Bone marrow (tissue), 2 donors: ENCODE measurements around the gene SOX10.

Experiments used
- DNase-seq, 2 donors: peaks; one replicate each; lab custom pipeline; 2025; lab: John Stamatoyannopoulos, UW

Gene SOX10

DNA sequence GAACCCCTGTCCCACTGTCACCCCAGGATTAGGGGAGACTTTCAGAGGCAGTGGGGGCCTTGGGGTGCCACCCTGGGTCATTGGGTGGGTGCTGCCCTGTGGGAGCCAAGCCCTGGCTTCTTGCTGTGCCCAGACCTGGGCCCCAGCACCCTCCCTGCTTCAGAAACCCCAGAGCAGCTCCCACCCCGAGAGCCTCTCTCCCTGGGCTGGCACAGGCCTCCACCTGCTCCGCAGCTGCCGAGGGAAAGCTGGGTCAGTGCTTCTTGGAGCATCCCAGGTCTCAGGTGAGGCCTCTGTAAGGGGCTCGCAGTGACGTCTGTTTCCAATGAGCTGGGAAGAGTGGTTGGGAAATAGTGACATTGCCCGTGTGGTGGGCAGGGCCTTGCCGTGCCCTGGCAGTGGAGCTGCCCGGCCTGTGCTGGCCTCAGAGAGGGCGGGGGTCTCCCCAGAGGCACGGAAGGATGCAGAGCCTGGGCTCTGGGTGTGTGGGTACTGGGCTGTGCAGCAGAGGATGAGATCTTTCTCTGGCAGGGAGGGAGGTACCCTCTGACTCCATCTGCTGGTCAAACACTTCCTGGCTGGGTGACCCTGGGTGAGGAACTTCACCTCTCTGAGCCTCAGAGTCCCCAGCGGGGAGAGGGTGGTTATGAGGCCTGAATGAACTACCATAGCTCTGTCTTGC is 53.9 kb downstream of the SOX10 start:
- DNase-seq, result no peak

DNA sequence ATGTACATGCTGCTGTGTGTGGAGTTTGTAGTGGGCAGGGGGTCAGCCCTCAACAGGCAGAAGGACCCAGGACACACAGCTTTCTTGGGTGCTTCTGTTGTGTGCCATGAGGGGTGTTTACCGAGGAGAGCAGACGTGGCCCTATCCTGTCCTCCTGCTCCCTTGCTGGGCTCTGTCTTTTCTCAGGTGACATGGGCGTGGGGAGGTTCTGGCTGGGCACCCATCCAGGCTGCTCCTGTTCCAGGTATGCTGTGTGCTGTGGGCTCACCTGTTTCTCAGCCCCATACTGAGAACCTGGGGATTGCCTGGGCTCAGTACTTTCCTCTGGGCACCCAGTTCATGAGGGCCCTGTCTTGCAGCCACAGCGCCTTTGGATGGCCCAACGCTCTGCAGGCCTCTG is 55.0 kb downstream of the SOX10 start:
- DNase-seq, result no peak

DNA sequence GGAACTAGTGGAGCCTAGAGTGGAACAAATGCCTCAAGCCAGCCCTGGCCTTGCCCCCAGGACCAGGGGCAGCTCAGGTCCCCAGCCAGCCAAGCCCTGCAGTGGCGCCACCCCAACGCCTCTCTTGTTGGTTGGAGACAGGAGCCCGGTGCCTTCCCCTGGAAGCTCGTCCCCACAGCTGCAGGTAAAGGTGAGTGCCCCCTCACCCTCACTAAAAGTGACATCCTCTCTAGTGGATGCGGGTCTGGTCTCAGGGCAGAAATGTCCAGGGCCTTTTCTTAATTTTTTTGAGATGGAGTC is 56.8 kb downstream of the SOX10 start:
- no peak for DNase-seq

DNA sequence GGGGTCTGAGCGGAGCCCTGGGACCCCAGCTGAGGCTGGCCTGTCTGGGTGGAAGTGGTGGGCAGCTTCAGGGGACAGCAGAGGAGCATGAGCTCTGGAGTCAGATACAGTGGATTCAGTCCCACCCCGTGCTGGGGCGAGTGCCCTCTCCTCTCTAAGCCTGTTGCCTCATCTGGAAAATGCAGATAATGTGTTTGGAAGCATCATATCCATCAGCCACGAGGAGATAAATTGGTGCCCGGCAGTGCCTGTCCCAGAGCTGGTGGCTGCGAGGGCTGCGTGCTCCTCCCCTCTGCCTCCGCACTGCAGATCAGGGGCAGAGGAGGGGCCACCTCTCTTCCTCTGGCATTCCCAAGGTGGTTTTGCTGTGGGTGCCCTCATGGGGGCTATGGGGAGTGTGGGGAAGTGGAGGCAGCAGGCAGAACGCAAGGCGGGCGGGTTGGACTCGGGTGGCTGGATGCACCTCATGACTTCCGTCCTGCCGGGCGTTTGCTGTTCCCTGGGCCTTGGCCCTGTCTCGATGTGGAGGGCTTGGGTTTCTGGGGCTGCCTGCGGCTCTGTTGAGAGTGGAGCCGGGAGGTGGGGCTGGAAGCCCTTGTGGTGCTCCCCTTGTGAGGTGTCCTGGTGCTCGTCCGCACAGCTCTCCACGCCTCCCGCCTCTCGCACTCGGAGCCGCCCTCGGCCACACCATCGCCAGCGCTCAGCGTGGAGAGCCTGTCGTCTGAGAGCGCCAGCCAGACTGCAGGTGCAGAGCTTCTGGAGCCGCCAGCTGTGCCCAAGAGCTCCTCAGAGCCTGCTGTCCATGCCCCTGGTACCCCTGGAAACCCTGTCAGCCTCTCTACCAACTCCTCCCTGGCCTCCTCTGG is 57.4 kb downstream of the SOX10 start:
- DNase-seq, result no peak

DNA sequence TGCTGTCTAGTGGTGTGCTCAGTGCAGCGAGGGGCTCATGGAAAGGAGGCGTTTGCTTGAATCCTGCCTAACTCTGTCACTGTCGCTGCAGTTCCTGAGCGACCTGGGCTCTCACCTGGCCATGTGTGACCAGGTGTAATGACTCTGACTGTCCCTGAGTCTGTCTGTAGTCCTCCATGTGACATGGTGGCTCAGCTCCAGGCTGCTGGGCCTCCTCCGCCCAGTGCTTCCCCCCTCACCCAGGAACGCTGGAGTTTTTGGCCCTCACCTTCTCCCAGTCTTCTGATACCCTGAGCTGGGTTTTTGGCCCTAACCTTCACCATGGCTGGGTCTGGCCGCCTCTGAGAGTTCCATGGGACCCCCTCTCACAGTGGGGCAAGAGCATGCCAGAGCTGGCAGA is 58.0 kb downstream of the SOX10 start:
- no peak for DNase-seq

DNA sequence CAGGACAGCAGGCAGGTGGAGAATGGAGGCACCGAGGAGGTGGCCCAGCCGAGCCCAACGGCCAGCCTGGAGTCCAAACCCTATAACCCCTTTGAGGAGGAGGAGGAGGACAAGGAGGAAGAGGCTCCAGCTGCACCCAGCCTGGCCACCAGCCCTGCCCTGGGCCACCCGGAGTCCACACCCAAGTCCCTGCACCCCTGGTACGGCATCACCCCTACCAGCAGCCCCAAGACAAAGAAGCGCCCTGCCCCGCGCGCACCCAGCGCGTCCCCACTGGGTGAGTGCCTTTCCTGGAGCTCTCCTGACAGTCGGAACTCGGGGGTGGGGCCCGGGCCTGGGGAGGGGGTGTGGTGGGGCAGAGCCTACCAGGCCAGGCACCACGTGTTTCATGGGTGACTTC is 58.6 kb downstream of the SOX10 start:
- DNase-seq, result no peak

DNA sequence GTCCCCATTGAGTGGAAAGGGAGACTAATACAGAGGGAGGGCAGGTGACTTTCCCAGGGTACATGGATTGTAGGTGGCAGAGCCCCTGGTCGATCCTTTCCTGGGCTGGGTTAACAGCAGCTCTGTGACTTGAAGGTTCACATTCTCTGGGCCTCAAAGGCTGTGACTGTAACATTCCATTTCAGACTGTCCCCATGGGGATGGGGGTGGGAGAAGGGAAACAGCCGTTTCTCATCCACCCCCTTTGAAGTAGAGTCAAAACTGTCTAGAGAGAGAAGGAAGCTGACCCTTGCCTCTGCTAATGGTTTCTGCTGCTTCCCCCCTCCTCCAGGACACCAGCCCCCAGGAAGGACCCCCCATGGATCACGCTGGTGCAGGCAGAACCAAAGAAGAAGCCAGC is 59.0 kb downstream of the SOX10 start:
- no peak for DNase-seq

DNA sequence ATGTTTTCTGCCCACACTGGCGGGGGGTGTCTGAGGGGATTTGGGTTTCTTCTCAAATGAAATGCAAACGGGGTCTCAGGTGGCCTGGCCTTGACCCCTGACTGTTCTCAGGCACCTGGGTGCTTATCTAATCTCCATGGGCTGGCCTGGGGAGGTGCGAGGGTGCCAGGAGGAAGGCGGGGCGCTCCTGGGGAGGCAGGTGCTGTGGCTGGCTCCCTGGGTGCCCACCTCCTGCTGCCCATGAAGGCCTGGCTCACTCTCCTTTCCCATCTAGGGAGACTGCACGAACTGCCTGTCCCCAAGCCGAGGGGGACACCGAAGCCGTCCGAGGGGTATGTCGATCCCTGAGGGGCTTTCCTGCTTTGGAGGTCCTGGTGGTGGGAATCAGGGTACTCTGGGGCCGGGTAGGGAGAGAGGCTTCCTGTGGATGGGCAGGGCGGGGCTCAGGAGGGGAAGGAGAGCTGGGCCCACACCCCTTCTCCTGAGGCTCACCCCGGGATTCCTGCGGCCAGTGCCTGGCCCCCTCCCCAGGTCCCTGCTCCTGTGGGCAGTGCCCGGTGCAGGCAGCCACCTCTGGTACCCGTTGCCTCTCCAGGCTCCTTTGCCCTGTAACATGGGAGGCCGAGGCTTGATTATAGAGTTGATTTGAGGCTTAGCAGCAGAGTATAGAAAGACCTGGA is 59.8 kb downstream of the SOX10 start:
- no peak for DNase-seq

DNA sequence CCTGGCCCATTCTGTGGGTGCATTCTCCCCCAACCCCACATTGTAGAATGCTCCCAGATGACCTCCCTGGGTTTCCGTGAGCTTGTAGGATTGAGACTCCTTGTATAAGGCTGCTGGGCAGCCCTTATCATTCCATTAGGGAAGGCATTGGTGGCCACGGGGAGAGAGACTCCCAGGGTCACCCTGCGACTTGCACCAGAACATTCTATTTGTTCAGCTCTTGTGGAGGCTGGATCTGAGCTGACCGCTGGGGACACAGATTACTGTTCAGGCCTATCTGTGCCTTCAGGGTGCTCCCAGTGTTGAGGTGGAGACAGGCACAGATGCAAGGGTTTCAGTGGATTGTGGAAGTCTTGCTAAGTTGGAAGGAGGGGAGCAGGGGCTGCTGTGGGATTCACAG is 60.4 kb downstream of the SOX10 start:
- DNase-seq, result no peak
